Adrenal gland (tissue), 5 donors: Measurements from ENCODE around the gene VCX3B.

Experiments used
- POLR2A ChIP-seq, 2 donors: fragments of 450-650 bp; IDR thresholded peaks; one replicate each; pipeline ENCODE4 v1.6.1; 2017; ENCODE audit warnings: antibody characterized with exemption in 2 of 2, mild to moderate bottlenecking in 2 of 2, moderate library complexity in 1 of 2
- TF ChIP-seq, protein P1 (sequence below), 6 experiments: fragments of 450-650 bp in 4 of 6; fragments of 200-600 bp in 2 of 6; sonication (generic) in 1 of 6; IDR thresholded peaks; 1 replicate in 5 of 6; 2 replicates in 1 of 6; pipeline versions ENCODE4 v1.5.1 to v1.8.0; 2016 to 2021; ENCODE audit warnings: antibody characterized with exemption in 6 of 6, mild to moderate bottlenecking in 2 of 6, moderate library complexity in 1 of 6
- donor health status: DM: no; HTN: no; CAD: no.

DNA sequence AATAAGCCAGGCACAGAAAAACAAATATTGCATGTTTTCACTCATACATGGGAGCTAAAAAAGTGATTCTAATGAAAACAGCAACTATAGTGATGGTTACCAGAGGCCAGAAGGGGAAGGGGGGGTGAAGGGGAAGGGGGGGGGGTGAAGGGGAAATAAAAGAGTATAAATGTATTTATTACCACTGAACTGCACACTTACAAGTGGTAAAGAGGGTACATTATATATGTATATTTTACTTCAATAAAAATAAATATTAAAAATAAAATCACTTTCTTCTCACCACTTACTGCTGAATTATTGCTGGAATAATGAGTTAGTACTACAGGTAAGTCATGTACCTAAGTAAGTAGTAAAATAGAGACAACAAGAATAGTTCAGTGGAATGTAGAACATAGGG, 2.1 kb upstream of the VCX3B start:
- TF ChIP-seq, protein P1, sequence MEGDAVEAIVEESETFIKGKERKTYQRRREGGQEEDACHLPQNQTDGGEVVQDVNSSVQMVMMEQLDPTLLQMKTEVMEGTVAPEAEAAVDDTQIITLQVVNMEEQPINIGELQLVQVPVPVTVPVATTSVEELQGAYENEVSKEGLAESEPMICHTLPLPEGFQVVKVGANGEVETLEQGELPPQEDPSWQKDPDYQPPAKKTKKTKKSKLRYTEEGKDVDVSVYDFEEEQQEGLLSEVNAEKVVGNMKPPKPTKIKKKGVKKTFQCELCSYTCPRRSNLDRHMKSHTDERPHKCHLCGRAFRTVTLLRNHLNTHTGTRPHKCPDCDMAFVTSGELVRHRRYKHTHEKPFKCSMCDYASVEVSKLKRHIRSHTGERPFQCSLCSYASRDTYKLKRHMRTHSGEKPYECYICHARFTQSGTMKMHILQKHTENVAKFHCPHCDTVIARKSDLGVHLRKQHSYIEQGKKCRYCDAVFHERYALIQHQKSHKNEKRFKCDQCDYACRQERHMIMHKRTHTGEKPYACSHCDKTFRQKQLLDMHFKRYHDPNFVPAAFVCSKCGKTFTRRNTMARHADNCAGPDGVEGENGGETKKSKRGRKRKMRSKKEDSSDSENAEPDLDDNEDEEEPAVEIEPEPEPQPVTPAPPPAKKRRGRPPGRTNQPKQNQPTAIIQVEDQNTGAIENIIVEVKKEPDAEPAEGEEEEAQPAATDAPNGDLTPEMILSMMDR (IDR thresholded peaks at IDR 0.05): no peak
- no peak for TF ChIP-seq POLR2A (IDR thresholded peaks at IDR 0.05)
